ENCODE data around the gene PLA2G15.

Gene PLA2G15

GRCh38 chr16:68276223-68276622, 31.1 kb downstream of the PLA2G15 start:
- H3K4me3 ChIP-seq (ENCODE audit: low read depth, low read length), result no peak overlapping the region
- no peak for DNase-seq (ENCODE audit: low read depth)
- TF ChIP-seq CTCF (conservative IDR thresholded peaks at IDR 0.05; ENCODE audit: low read depth, low read length), result no peak

DNA sequence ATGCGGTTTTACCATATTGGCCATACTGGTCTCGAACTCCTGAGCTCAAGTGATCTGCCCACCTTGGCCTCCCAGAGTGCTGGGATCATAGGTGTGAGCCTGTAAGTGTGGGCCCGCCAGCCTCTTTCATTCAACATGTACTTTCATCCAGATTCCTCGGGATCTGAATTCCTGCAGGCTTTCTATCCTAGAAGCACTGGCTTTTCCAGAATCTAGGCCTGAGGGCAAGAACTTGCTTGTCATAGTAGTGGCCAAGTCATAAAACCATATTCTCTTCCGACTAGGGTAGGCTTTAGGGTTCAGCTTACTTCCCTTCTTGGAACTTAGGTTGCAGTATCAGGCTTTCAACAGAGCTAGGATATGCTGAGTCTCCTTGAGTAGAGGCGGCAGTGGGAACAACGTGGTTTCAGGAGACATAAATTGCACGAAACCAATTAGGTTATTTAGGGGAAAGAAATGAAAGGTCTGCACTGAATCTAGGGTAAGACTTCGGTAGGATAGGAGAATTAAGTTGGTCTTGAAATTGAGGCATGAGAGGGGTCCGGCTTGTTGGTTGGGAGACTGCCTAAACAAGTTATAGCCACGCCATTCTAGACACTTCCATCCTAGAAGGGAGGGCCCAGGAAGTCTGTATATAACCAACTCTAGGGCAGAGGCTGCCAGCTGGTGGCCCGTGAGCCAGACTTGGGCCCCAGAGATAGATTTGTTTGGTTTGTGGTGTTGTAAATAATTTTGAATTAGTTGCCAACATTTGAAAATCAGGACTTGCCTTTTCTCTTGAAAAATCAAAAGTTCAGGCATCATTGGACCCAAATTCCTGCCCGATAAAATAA, 34.8 kb downstream of the PLA2G15 start:
- no peak overlapping the region for H3K4me3 ChIP-seq (ENCODE audit: low read depth, low read length)
- no peak for TF ChIP-seq CTCF (conservative IDR thresholded peaks at IDR 0.05; ENCODE audit: low read depth, low read length)
- no peak for DNase-seq (ENCODE audit: low read depth)

GRCh38 chr16:68281368-68282063, 36.3 kb downstream of the PLA2G15 start:
- TF ChIP-seq CTCF (conservative IDR thresholded peaks at IDR 0.05; ENCODE audit: low read depth, low read length), result no peak
- H3K4me3 ChIP-seq (ENCODE audit: low read depth, low read length), result no peak overlapping the region
- no peak for DNase-seq (ENCODE audit: low read depth)

- no peak for DNase-seq (ENCODE audit: low read depth)
- H3K4me3 ChIP-seq (ENCODE audit: low read depth, low read length), result no peak overlapping the region
- TF ChIP-seq CTCF (conservative IDR thresholded peaks at IDR 0.05; ENCODE audit: low read depth, low read length), result no peak
Observed at GRCh38 chr16:68282064-68282452, 36.9 kb downstream of the PLA2G15 start.

DNA sequence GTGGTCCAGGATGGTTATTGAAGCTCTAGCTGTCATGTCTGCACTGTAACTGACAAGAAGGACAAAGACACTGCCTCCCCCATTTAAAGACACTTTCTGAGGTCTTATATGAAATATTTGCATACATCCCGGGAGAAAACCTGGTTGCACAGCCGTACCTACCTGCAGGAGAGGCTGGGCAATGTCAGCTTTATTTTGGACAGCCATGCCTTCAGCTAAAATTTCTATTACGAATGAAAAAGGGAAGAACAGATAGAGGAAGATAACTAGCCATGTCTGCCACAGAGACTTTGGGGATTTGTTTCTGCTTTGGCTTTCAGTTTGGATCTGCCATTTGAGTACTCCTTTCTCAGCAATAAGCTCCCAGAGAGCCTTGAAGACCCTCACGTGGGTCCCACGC, 38.2 kb downstream of the PLA2G15 start:
- no peak overlapping the region for H3K4me3 ChIP-seq (ENCODE audit: low read depth, low read length)
- TF ChIP-seq CTCF (conservative IDR thresholded peaks at IDR 0.05; ENCODE audit: low read depth, low read length), result no peak
- DNase-seq (ENCODE audit: low read depth), result no peak

DNA sequence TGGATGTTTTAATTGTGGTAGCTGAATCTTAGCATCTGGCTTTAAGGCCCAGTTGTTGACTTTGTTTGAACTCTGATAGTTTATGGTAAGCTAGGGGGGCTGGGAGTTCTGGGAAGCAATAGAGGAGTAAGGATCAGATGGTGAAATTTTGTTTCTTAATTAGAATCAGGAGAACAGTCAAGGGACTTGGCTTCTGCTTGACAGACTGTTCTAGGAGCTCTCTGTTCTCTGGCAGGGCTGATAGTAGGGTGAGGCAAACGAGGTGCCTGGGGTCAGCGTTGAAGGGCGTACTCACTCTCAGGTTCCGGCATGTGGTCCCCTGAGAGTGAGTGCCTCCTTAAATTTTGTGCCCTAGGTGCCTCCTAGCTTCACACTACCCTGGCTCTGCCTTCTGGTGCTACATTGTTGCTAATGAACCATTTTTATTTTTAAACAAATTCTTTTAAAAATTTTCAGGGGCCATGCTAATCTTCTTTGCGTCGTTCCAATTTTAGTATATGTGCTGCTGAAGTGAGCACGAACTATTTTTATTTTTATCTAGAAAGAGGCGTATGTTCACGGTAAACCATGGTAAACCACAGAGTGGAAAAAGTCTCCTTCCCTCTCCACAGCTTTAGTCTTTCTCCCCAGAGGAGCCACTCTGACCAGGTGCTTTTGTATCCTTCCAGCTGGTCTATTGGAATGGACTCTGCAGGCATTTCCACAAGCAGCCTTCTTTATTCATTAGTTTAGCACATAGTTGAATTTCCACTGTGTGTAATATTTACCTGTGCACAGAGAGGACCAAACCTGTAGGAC, 38.8 kb downstream of the PLA2G15 start:
- no peak for DNase-seq (ENCODE audit: low read depth)
- no peak for TF ChIP-seq CTCF (conservative IDR thresholded peaks at IDR 0.05; ENCODE audit: low read depth, low read length)
- no peak overlapping the region for H3K4me3 ChIP-seq (ENCODE audit: low read depth, low read length)

All from choroid plexus epithelial cell (primary cell).